Peyer's patch (tissue), 4 donors: Measurements from ENCODE around the gene WNT3A.

Experiments
- POLR2A ChIP-seq, 2 donors: fragments of 450-650 bp; IDR thresholded peaks; one replicate each; pipeline ENCODE4 v1.5.1; 2017; ENCODE audit warnings: antibody characterized with exemption in 2 of 2, mild to moderate bottlenecking in 2 of 2, moderate library complexity in 2 of 2
- TF ChIP-seq, protein P1 (sequence below), 6 experiments: fragments of 450-650 bp in 4 of 6; fragments of 200-600 bp in 2 of 6; sonication (generic) in 1 of 6; IDR thresholded peaks; one replicate each; pipeline ENCODE4 v1.5.1; 2017 to 2019; ENCODE audit warnings: antibody characterized with exemption in 6 of 6, mild to moderate bottlenecking in 3 of 6, moderate library complexity in 1 of 6

DNA sequence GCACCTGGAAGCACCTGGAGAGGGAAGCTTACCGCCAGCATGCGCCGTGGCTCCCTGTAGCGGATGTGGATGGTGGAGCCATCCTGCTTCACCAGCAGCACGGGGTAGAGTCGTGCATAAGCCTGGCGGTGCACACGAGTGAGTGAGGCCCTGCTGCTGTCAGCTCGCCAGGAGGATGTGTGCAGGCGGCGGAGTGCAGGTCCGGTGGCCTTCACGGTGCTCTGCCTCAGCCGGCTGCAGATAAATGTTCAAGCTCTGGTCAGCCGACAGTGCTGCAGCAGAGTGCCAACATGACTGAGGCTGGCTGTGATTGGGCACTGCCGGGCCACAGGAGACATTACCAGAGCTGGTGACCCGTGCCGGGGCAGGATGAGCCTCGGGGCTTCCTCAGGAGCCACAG lies 100.8 kb downstream of the WNT3A start:
- TF ChIP-seq, protein P1, sequence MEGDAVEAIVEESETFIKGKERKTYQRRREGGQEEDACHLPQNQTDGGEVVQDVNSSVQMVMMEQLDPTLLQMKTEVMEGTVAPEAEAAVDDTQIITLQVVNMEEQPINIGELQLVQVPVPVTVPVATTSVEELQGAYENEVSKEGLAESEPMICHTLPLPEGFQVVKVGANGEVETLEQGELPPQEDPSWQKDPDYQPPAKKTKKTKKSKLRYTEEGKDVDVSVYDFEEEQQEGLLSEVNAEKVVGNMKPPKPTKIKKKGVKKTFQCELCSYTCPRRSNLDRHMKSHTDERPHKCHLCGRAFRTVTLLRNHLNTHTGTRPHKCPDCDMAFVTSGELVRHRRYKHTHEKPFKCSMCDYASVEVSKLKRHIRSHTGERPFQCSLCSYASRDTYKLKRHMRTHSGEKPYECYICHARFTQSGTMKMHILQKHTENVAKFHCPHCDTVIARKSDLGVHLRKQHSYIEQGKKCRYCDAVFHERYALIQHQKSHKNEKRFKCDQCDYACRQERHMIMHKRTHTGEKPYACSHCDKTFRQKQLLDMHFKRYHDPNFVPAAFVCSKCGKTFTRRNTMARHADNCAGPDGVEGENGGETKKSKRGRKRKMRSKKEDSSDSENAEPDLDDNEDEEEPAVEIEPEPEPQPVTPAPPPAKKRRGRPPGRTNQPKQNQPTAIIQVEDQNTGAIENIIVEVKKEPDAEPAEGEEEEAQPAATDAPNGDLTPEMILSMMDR (IDR thresholded peaks at IDR 0.05): no peak
- no peak for TF ChIP-seq POLR2A (IDR thresholded peaks at IDR 0.05)
